ENCODE data around the gene SLC7A6OS. TPM values are rescaled to one million over a fixed set of nuclear protein-coding genes. Genes with fewer than 3 reads are reported as not detected.
A peak's percentile ranks its signal among the peaks of the same experiment; 100 is the strongest.

The SLC7A6OS gene
- total RNA-seq, 1 experiment from 2014 or later: 24.5 TPM

GRCh38 chr16:68265078-68265920 is 45.4 kb downstream of the SLC7A6OS start:
- no CpG with 5 or more reads among the region's 23 CpGs for WGBS (ENCODE audit: extremely low coverage, insufficient read length, low lambda C conversion rate)
- Histone ChIP-seq H3K79me1 (ENCODE audit: insufficient read depth, low read depth, low read length, poor library complexity, severe bottlenecking) (no peaks in the 10 kb centered on the region), H4K5ac (ENCODE audit: insufficient read length, low read depth, low read length) (no peak overlapping the region), H3K14ac (ENCODE audit: insufficient read depth, low read length) (no peak overlapping the region), H3T11ph (ENCODE audit: low read length) (no peak overlapping the region), H2BK5ac (ENCODE audit: insufficient read length, low read length) (no peak overlapping the region), H3K27me3 (ENCODE audit: insufficient read depth, low read length) (no peaks in the 10 kb centered on the region), H3K4me1 (ENCODE audit: insufficient read depth, low read length) (peaks cover 6% of the 10 kb centered on the region; the same call in 1 of the 2 replicates), H2AFZ (ENCODE audit: low read length) (no peak overlapping the region), H2BK20ac (ENCODE audit: low read depth, low read length, poor library complexity, severe bottlenecking) (no peak overlapping the region), H2BK12ac (ENCODE audit: insufficient read length, low read depth, low read length) (no peak overlapping the region), H4K20me1 (ENCODE audit: control insufficient read depth, insufficient read depth, insufficient read length) (no peaks in the 10 kb centered on the region), H3K27ac (ENCODE audit: insufficient read length, low read depth, low read length) (no peak overlapping the region), H2AK5ac (ENCODE audit: insufficient read length, low read length) (no peak overlapping the region), H3K23ac (ENCODE audit: insufficient read length, low read depth, low read length) (no peak overlapping the region), H3K18ac (ENCODE audit: insufficient read length, low read depth, low read length) (no peak overlapping the region), H3K4ac (ENCODE audit: low read depth, low read length) (no peak overlapping the region), H3K9ac (ENCODE audit: extremely low read depth, insufficient read length, low read length) (peak overlapping the region; percentile 41), H2BK120ac (ENCODE audit: low read depth, low read length, poor library complexity, severe bottlenecking) (no peak overlapping the region), H3K23me2 (ENCODE audit: insufficient read length, low read depth, low read length, poor library complexity, severe bottlenecking) (peaks cover 8% of the 10 kb centered on the region), H3K79me2 (ENCODE audit: insufficient read depth, low read length) (peaks cover 1% of the 10 kb centered on the region; the same call in 1 of the 2 replicates), H3K56ac (ENCODE audit: insufficient read length, low read depth, low read length) (no peak overlapping the region), H4K91ac (ENCODE audit: insufficient read length, low read depth, low read length) (no peak overlapping the region), H3K9me3 (ENCODE audit: control insufficient read depth, low read depth, low read length) (no peaks in the 10 kb centered on the region), H4K8ac (replicated peaks; ENCODE audit: insufficient read length, low read depth, low read length) (no peak overlapping the region), H3K4me2 (ENCODE audit: insufficient read depth, insufficient read length, low read length) (peak overlapping the region; percentile 84), H2BK15ac (ENCODE audit: low read depth, low read length) (no peak overlapping the region)
- Mint-ChIP-seq H3K27ac (peak overlapping the region in 2 of 3 experiments; percentile 37 to 73; a peak in 4 of 7 replicates), H3K27me3 (ENCODE audit: low read depth) (peaks cover 12% of the 10 kb centered on the region), H3K4me3 (peak overlapping the region; percentile 87 to 99), H3K4me1 (peaks cover 26 to 31% of the 10 kb centered on the region in 2 experiments), H3K9me3 (no peaks in the 10 kb centered on the region), H3K36me3 (ENCODE audit: insufficient read depth in 1 of 3, low read depth in 3 of 3) (peaks cover 0 to 2% (median 0%) of the 10 kb centered on the region in 3 experiments; a peak in 3 of 7 replicates)
- DNase-seq: no peak
- TF ChIP-seq, protein P1, sequence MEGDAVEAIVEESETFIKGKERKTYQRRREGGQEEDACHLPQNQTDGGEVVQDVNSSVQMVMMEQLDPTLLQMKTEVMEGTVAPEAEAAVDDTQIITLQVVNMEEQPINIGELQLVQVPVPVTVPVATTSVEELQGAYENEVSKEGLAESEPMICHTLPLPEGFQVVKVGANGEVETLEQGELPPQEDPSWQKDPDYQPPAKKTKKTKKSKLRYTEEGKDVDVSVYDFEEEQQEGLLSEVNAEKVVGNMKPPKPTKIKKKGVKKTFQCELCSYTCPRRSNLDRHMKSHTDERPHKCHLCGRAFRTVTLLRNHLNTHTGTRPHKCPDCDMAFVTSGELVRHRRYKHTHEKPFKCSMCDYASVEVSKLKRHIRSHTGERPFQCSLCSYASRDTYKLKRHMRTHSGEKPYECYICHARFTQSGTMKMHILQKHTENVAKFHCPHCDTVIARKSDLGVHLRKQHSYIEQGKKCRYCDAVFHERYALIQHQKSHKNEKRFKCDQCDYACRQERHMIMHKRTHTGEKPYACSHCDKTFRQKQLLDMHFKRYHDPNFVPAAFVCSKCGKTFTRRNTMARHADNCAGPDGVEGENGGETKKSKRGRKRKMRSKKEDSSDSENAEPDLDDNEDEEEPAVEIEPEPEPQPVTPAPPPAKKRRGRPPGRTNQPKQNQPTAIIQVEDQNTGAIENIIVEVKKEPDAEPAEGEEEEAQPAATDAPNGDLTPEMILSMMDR (conservative IDR thresholded peaks at IDR 0.05): no peak
